HL-60/S4 treated with retinoic acid at 250 ng/mL for 4 days and 3 days (cell line): ENCODE data around the gene ABHD14A.

ENCODE experiments used
- in situ Hi-C: fragments of 300-500 bp; cut with MboI; formaldehyde crosslinking; loops from 2 replicates; pipeline ENCODE4 v1.7.0; 2022; ENCODE audit warnings: low sequenced_read_pairs

The ABHD14A gene

DNA sequence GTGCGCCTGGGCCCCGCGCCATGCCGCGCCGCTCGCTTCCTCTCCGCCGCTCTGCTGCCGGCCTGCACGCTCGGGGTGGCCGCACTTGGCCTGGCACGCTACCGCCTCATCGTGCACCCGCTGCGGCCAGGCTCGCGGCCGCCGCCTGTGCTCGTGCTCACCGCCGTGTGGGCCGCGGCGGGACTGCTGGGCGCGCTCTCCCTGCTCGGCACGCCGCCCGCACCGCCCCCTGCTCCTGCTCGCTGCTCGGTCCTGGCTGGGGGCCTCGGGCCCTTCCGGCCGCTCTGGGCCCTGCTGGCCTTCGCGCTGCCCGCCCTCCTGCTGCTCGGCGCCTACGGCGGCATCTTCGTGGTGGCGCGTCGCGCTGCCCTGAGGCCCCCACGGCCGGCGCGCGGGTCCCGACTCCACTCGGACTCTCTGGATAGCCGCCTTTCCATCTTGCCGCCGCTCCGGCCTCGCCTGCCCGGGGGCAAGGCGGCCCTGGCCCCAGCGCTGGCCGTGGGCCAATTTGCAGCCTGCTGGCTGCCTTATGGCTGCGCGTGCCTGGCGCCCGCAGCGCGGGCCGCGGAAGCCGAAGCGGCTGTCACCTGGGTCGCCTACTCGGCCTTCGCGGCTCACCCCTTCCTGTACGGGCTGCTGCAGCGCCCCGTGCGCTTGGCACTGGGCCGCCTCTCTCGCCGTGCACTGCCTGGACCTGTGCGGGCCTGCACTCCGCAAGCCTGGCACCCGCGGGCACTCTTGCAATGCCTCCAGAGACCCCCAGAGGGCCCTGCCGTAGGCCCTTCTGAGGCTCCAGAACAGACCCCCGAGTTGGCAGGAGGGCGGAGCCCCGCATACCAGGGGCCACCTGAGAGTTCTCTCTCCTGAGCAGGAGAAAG lies 18.7 kb upstream of the ABHD14A start:
- in situ Hi-C loops = no loop called here

GRCh38 chr3:51957520-51958205 lies 17.2 kb upstream of the ABHD14A start:
- in situ Hi-C loops = no loop called here

GRCh38 chr3:51958603-51959521 lies 16.0 kb upstream of the ABHD14A start:
- in situ Hi-C loops = no loop called here

GRCh38 chr3:51959651-51960050 lies 15.2 kb upstream of the ABHD14A start:
- in situ Hi-C loops = no loop called here

DNA sequence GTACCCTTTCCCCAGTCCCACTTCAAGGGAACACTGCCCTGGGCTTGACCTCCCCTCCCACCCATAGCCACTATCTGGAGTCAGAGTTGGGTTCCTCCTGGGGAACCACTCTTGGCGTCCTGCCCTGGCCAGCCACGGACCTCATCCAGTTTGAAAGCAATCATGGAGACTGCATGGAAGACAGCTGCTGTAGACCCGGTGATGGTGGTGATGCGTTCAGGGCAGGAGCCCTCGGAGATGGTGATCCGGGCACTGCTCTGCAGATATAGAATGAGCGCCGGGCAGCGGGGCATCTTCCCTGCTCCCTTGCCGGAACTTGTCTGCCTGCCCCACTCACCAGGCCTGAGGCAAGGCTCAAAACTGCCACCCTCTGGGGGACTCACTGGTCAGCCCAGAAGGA lies 14.5 kb upstream of the ABHD14A start:
- in situ Hi-C loops = no loop called here

GRCh38 chr3:51961011-51961410 lies 13.9 kb upstream of the ABHD14A start:
- in situ Hi-C loops = no loop called here

DNA sequence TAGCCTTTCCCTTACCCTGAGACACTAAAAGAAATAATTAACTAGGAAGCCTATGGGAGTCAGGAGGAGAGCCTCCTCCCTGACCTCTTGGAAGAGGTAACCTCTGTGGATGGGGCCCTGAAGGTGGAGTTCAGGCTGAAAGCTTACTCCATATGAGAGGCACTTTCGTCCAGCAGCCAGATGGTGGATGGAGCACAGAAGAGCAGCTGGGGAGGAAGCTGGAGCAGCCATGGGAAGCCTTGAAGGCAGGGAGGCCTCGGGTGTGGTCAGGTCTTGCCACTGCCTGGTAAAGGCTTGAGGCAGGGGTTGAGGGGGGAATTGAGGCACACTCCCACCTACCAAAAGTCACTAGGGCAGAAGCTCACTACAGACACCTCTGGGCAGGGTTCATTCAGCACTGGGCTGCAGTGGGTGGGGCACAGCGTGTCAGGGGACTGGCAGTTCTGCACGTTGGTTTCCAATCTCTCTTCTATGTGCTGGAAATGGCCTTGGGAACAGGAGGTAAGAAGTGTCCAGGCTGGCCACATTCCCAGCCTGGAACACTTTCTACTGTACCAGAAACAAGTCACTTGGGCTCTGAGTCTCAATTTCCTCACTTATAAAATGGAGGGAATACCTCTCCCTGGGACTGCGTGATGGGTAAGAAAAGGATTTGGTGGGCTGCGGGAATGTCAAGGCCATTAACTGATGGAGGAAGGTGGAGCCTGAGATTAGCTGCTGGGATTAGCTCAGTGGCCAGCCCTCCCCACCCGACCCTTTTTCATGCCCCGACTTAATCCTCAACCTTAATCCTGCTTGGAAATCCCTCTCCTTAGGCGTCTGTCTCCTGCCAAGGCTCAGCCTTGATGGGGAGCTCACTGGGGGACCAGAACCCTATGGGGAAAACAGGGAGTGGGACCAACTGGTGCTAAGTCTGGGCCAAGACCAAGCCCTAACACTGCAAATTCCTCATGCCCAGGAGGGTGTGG lies 13.0 kb upstream of the ABHD14A start:
- in situ Hi-C loops = no loop called here

DNA sequence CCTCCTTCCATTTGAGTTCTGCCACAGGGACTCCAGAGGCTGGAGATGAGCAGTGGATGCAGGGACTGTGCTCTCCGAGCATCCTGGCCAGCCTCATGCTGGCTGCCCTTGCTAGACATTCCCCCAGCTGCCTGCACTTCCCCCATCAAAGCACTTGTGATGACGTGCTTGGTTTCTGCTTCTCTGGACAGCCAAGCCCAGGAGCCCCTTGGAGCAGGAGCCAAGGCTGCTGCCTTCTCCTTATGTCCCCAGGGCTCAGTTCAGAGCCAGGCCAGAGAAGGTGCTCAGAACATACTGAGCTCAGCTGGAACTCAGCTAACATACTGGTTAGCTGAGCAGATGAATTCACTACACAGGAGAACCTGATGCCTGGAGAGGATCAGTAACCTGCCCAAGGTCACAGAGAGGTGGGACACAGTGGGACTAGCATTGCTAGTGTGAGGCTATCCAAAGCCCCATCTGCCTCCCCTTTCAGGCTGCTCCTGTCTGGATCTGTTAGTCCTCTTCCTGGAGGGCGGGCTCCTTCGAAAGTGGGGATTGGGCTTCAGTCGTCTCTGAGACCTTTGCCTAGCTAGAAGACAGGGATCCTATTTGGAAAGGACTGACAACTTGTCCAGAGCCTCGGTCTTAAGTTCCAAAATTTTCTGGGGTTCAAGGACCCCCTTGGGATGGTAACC lies 11.9 kb upstream of the ABHD14A start:
- in situ Hi-C loops = no loop called here

- in situ Hi-C loops = no loop called here
Measured at GRCh38 chr3:51963951-51964451, 10.9 kb upstream of the ABHD14A start.

DNA sequence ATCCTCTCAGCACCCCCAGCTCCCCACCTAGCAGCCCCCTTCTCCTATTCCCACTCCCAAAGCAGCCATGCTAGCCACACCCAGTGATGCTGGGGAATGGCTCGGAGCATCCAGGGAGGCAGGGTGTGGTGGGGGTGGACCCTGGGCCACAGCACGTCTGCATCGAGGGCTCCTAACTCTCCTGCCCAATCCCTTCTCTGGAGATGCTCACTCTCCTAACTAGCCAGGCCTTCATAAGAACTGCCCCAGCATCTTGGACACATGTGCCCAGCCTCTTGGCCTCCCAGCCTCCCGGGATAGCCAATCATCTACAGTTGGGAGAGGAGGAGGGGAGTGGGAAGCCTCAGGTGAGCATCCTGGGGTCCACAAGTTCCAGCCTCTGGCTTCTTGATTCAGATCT lies 10.3 kb upstream of the ABHD14A start:
- in situ Hi-C loops = no loop called here

- in situ Hi-C loops = no loop called here
Measured at GRCh38 chr3:51966016-51966415, 8.8 kb upstream of the ABHD14A start.

- in situ Hi-C loops = no loop called here
Measured at GRCh38 chr3:51966486-51966885, 8.4 kb upstream of the ABHD14A start.

- in situ Hi-C loops = no loop called here
Measured at GRCh38 chr3:51966922-51967383, 7.9 kb upstream of the ABHD14A start.

GRCh38 chr3:51967384-51968169 lies 7.3 kb upstream of the ABHD14A start, which contains the start of gene PCBP4:
TSS of gene PCBP4 (minus strand) at chr3:51967454. CDS start at chr3:51961240, 6,214 bp downstream.
- in situ Hi-C loops = no loop called here

- in situ Hi-C loops = no loop called here
Measured at GRCh38 chr3:51968170-51968775, 6.6 kb upstream of the ABHD14A start.

- in situ Hi-C loops = no loop called here
Measured at GRCh38 chr3:51968883-51969678, 5.8 kb upstream of the ABHD14A start.

- in situ Hi-C loops = no loop called here
Measured at GRCh38 chr3:51969841-51970240, 5.0 kb upstream of the ABHD14A start.
